ENCODE data around the gene TAOK3.
"Not testable (repeated sequence)": the region's sequence is repeated elsewhere in the genome, so short reads cannot be mapped to it uniquely, and the experiment has no call there.

The TAOK3 gene

GRCh38 chr12:118299791-118300460 is 72.8 kb downstream of the TAOK3 start:
- no peak for DNase-seq (ENCODE audit: low spot score)

DNA sequence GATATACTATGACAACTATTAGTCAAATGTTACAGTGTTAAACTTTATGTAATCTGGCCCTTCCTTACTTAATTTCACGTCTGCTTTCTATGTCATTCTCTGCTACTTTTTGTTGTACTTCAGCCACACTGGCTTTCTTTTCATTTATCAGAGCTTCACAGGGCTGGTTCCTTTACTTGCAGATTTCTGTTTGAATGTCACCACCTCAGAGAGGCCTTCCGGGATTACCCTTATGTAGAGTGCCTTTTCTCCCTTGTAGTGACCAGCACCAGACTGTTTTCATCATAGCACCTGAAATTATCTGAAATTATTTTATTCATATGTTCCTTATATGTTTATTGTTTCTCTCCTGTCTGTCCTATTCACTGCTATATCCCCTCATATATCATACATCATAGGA is 75.4 kb downstream of the TAOK3 start:
- DNase-seq (ENCODE audit: low spot score), result no peak

DNA sequence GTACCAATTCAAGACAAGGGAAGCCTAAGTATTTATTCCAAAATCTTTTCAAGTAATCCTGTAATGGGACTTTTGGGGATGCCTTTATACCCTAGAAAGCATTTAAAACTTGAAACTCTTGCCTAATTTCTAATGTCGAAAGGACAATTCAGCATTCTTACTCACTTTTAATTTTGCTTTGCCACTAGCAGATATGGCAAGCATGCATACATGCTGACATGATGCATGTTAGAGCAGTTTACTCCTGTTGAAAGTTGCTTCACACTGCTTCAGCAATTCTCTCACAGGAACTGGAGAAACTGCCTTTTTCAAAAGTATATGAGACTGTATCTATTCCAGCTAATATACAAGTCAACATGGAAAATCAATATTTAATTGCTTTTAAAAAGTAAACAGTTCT is 79.9 kb downstream of the TAOK3 start:
- DNase-seq (ENCODE audit: low spot score), result no peak

DNA sequence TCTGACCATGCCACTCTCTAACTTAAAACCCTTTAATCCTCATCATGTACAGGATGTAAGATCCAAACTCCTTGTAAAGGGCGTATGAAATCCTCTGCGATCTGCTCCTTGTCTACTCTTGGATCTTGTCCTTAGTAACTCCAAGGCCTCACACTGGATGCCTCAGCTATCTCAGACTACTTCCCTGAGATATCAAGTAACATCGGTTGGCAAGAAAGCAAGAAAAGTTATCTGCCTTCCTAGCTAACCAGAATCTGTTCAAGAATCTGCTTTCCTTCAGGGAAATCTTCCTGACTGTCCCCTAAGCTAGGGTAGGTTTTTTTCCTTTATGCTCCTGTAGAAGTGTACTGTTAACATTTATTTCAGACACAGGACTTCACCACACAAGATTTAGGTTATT is 82.6 kb downstream of the TAOK3 start:
- no peak for DNase-seq (ENCODE audit: low spot score)

DNA sequence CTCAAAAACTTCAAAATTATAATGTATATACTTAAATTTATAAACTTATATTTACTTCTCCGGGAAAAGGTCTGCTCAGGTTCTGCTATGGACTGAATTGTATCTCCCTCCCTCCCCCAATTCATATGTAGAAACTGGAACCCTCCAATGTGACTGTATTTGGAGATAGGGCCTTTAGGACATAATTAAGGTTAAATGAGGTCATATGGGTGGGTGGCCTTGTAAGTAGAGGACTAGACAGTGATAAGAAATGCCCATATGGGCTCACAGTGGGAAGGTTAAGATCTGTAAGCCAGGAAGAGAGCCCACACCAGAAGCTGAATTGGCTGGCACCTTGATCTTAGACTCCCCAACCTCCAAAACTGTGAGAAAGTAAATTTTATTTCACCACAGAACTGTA is 84.5 kb downstream of the TAOK3 start:
- no peak for DNase-seq (ENCODE audit: low spot score)

- no peak for DNase-seq (ENCODE audit: low spot score)
These were observed 85.0 kb downstream of the TAOK3 start for GRCh38 chr12:118287728-118288127.

DNA sequence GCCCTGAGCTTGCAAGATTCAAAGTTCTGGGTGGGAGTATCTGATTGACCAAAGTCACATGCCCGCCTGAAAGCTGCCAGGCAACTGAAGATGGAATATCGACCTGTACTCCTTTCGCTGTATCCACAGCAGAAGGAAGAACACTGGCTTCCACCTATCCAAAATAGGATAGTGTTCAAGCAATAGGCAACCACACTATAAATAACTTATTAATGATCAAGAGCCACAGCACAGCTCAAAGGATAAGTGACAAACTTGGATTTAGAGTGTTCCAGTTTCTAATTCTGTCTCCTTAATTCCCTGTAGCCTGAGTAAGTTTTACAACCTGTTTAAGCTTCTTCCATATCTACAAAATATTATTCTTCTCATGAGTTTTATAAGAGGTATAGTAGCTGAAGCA is 89.9 kb downstream of the TAOK3 start:
- no peak for DNase-seq (ENCODE audit: low spot score)

GRCh38 chr12:118278288-118278687 is 94.4 kb downstream of the TAOK3 start:
- not testable (repeated sequence) for DNase-seq (ENCODE audit: low spot score)

DNA sequence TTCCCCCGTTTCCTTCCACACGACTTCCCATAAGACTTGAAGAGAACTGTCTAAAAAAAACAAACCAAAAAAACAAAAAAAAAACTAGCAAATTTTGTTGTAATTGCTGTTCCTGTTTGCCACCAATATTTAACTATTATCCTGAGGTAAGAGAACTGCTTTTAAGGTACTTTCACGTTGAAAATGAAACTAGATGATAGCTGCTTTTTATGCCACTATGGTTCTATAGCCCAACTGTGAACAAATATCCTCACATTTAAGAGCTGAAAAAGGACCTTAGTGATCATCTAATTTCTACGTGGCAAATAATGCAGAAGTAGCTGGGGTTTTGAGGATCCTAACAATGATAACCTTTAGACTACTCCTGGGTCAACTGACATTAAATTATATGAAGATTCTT is 98.6 kb downstream of the TAOK3 start:
- no peak for DNase-seq (ENCODE audit: low spot score)

GRCh38 chr12:118271770-118272417 is 100.8 kb downstream of the TAOK3 start:
- DNase-seq (ENCODE audit: low spot score), result no peak

GRCh38 chr12:118271183-118271582 is 101.5 kb downstream of the TAOK3 start:
- DNase-seq (ENCODE audit: low spot score), result no peak

- no peak for DNase-seq (ENCODE audit: low spot score)
These were observed 102.9 kb downstream of the TAOK3 start for GRCh38 chr12:118269806-118270205.

DNA sequence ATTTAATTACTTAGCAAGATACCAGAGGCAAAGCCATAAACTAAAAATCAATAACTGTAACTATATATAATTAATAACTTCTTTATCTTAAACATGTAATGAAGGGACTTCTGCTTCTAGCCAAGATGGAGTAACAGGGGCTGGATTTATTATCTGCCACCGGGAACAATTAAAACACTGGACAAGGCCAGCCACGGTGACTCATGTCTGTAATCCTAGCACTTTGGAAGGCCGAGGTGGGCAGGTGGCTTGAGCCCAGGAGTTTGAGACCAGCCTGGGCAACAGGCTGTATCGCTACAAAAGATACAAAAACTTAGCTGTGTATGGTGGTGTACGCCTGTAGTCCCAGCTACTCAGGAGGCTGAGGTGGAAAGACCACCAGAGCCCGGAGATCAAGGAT is 113.6 kb downstream of the TAOK3 start:
- no peak for DNase-seq (ENCODE audit: low spot score)

DNA sequence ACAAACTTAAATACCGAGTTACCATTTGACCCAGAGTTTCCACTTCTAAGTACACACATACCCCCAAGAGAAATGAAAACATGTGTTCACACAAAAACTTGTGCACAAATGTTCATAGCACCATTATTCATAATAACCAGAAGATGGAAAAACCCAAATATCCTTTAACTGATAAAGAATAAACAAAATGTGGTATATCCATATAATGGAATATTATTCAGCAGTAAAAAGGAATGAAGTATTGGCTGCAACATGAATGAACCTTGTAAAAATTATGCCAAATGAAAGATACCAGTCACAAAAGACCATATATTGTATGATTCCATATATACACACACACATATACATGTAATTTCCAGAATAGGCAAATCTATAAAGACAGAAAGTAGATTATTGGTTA is 116.4 kb downstream of the TAOK3 start:
- no peak for DNase-seq (ENCODE audit: low spot score)

DNA sequence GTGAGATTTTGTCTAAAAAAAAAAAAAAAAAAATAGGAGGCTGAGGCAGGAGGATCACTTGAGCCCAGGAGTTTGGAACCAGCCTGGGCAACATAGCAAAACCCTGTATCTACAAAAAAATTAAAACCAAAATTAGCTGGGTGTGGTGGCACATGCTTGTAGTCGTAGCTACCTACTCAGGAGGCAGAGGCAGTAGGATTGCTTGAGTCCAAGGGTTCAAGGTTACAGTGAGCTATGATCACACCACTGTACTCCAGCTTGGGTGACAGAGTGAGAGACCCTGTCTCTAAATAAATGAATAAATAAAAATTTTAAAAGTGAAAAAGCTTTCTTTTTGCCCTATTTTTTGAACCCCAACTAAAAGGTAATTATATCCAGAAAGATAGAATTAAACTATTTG is 123.2 kb downstream of the TAOK3 start:
- no peak for DNase-seq (ENCODE audit: low spot score)

DNA sequence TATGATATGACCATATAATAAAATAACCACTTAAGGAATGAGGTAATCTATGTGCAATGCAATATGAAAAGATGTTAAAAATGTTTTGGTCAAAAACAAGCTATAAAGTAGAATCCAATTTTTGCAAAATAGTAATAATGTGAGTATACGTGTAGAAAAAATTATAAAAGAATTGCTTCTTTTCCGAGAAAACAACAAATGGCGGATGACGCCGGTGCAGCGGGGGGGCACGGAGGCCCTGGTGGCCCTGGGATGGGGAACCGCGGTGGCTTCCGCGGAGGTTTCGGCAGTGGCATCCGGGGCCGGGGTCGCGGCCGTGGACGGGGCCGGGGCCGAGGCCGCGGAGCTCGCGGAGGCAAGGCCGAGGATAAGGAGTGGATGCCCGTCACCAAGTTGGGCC is 126.8 kb downstream of the TAOK3 start:
- DNase-seq (ENCODE audit: low spot score), result not testable (repeated sequence)

DNA sequence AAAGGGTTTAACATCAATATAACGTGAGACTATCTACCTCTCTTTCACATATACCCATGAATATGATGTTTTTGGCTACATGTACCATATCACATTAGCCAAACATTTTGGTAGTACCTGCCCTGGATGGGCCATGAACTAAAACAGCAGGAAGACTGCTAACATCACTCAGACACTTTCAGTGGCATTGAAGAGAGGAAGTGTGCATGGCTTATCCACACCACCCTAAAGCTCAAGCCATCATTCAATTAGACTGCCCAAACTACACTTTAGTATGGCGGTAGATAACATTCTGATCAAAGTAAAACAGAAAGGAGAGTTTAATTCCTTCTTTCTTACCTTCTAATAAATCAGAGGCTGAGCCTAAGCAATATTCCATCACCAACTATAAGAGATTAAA is 133.8 kb downstream of the TAOK3 start:
- DNase-seq (ENCODE audit: low spot score), result no peak

- no peak for DNase-seq (ENCODE audit: low spot score)
These were observed 134.8 kb downstream of the TAOK3 start for GRCh38 chr12:118237908-118238307.

GRCh38 chr12:118237052-118237665 is 135.5 kb downstream of the TAOK3 start:
- no peak for DNase-seq (ENCODE audit: low spot score)

- DNase-seq (ENCODE audit: low spot score), result no peak
These were observed 152.0 kb downstream of the TAOK3 start for GRCh38 chr12:118220702-118221101.

GRCh38 chr12:118219772-118220171 is 152.9 kb downstream of the TAOK3 start:
- no peak for DNase-seq (ENCODE audit: low spot score)

DNA sequence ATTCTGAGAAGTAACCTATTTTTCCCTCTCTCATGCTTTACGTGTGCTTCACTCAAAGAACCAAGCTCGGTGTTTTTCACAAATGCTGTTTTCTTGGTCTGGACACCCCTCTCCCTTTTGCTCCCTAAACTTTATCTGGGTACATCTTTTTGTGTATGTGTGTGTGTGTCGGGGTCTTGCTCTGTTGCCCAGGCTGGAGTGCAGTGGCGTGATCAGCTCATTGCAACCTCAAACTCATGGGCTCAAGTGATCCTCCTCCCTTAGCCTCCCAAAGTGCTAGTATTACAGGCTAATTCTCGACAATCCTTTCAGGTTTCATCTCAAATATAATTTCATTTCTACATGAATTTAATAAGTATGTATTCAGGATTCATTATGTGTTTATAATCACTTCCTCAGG is 153.6 kb downstream of the TAOK3 start:
- no peak for DNase-seq (ENCODE audit: low spot score)

GRCh38 chr12:118213452-118213851 is 159.3 kb downstream of the TAOK3 start:
- no peak for DNase-seq (ENCODE audit: low spot score)

DNA sequence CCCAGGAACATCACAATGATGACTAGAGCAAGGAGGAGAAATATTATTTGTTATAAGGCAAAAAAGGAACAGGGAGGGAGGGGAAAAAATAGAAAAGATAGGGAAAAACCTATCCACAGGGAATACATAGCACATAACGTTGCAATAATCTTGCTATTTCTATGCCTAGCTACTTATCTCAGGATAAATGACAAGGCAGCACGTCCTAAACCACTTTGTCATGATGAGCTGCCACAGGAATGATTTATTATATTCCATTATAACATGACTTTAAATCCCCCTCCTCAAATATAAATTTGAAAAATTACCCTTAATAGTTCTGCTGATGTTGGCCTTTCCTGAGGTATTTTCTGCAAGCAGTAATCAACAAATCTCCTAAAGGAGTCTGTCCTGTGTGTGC is 160.1 kb downstream of the TAOK3 start:
- DNase-seq (ENCODE audit: low spot score), result no peak
